T-helper 2 cell treated with Interferon-gamma antibody and Interleukin-4, amounts not matched to agents 100 ng/mL and 5 ng/mL, for 36 hours (primary cell): ENCODE measurements around the gene TEX55. TPM values are rescaled to one million over a fixed set of nuclear protein-coding genes. Genes with fewer than 3 reads are reported as not detected.
"Not testable (repeated sequence)": the region's sequence is repeated elsewhere in the genome, so short reads cannot be mapped to it uniquely, and the experiment has no call there.

Source experiments
- intact Hi-C: fragments of 100-400 bp; cut with micrococcal nuclease; formaldehyde crosslinking; loops from one replicate; pipeline ENCODE4 v1.15.1; 2023
- total RNA-seq: library from RNA; stranded (reverse); gene quantifications from 2 replicates; pipeline ENCODE4 v1.2.3, GENCODE V29; 2022

The TEX55 gene
- total RNA-seq, result not detected in 2 replicates

DNA sequence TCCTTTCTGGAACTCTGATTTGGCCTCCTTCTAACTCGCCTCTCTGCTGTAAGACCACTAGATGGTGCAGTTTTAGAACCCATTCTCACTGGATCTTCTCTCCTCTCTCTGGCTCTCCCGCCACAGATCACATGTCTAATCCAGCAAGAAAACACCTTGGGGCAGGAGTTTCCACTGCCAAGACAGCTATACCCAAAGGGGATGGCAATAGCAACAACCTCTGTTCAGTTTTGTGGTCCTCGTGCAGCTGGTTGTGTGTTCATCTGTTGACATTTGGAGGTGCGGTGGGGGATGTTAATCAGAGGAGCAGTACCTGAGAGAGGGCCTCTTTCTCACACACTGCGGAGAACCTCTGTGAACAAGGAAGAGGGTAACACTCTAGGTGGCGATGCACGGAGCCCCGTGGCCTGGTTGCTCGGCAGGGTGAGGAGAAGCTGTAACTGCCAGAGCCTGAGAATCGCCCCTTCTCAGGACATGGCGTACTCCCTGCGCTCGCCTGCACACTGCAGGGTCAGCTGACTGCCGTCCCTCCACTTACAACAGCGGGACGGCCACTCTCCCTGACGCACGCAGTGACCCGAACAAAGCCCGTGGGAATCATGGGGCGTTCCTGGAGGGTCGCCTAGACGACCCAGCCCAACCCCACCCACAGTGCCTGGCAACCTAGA, at the start of gene TEX55:
Gene TEX55, plus strand, starts transcription at position 666 of the 668 bp plus-strand sequence. CDS start 25 bp downstream, outside the sequence.
- intact Hi-C loops, result loop anchor here (1.0 to 2.0 kb wide), 2 partner anchors 96 to 207 kb away; no protein-coding TSS in a partner anchor

DNA sequence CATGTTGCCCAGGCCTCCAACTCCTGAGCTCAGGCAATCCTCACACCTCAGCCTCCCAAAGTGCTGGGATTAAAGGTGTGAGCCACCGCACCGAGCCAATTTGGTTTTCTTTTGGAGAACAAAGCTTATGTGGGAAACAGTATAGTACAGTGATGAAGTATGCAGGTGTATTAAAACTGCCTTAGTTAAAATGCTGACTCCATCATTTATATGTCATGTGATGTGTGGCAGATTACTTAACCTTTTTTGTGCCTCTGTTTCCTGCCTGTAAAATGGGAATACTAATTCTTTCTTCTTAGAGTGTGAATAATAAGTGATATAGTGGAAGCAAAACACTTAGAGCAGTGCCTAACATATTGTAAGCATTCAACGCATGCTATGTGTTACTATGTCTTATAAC, 48.0 kb upstream of the TEX55 start:
- intact Hi-C loops, result loop anchor here (1.0 to 2.0 kb wide), 3 partner anchors 63 to 216 kb away; partner anchors contain the start of genes B4GALT4 and IGSF11

DNA sequence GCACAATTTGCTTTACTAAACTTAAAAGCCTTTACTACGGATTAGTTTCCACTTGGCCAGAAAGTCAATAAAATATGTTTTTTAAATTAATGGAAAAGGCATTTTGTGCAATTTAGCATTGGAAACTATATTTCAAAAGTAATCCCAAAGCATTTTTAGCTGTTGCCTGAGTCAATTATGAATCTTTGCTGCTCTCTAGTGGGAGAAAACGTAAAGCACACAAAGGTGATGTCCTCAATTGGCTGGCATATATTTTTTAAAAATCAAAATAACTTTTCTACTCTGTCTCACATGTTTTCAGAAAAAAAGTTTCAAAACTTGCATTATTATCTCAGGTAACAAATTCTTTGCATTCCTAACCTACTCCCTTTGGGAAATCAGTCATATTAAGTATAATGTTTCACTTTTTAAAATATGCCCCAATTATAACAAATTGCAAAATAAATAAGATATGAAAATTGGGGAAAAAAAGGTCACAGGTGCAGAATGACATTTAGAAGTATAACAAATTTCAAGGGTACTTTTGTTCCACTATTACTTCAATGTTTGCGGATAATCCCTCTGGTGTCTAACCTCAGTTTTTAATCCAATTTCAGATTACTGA, 47.2 kb upstream of the TEX55 start:
- intact Hi-C loops, result loop anchor here (1.0 to 2.0 kb wide), 3 partner anchors 64 to 216 kb away; partner anchors contain the start of genes B4GALT4 and IGSF11

DNA sequence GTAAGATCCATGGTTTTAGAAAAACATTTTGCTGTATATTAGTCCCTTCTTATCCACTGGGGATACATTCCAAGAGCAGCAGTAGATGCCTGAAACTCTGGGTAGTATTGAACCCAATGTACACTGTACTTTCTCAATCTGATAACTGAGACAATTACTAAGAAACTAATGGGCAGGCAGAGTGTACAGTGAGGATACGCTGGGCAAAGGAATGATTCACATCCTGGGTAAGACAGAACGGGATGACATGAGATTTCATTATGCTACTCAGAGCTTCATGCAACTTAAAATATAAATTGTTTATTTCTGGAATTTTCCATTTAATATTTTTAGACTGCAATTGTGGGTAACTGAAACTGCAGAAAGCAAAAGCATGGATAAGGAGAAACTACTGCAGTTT, 46.2 kb upstream of the TEX55 start:
- intact Hi-C loops, result loop anchor here (2.0 kb wide), 2 partner anchors 65 to 141 kb away; partner anchors contain the start of genes B4GALT4 and IGSF11

DNA sequence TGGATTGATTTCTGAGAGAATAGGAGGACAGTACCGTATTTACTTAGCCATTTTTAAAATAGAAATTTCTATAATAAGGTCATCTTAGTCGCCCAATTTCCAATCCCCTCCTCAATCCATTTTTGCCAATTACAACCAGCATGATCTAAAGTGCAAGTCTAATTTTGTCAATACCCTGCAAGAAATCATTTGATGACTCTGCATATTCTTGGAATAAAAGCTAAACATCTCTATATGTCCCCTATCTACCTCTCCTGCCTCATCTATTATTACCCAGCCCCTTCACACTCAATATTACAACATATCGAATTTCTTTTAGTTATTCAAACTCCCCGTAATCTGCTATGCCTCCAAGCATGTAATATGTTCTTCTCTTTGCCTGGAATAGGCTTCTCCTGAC, 41.9 kb upstream of the TEX55 start:
- intact Hi-C loops, result no loop called here

DNA sequence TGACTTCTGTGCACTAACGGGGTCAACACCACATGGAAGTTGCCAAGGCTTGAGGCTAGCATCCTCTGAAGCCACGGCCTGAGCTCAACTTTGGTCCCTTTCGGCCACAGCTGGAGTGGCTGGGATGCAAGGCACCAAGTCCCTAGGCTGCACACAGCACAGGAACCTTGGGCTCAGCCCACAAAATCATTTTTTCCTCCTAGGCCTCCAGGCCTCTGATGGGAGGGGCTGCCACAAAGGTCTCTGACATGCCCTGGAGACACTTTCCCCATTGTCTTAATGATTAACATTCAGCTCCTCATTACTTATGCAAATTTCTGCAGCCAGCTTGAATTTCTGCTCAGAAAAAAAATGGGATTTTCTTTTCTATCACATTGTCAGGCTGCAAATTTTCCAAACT, 27.6 kb upstream of the TEX55 start:
- intact Hi-C loops, result not testable (repeated sequence)

DNA sequence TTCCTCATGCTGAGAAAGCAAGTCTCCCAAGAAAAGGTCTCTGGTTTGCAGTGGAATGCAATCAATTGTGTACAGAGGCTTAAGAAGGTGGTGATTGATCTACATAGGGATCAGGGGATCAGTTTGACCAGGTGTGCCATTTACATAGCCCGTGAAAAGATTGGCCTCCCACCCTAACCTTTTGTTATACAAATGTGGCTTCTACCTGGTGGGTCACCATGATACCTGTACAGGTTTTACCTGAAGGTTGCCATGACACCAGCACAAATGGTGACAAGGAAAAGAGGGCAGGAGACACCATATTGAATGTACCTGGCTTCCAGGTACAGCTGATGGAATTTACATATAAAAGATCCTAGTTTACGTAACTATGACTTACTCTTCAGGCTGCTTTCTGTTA, 25.5 kb upstream of the TEX55 start:
- intact Hi-C loops, result no loop called here

DNA sequence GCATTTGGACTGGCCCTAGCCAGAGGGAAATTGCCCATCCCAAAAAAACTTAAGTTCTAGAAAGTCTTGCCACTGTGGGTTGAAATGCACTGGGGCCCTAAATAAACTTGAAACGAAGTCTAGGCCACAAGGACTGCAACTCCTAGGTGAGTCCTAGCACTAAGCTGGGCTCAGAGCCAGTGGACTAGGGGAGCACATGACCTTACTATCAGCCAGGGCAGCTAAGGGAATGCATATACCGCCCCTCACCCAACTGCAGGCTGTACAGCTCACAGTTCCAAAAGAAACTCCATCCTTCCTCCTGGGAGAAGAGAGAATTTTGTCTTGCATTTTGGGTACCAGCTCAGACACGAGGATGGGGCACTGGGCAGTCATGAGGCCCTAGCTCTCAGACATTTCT, 23.6 kb upstream of the TEX55 start:
- intact Hi-C loops, result no loop called here

DNA sequence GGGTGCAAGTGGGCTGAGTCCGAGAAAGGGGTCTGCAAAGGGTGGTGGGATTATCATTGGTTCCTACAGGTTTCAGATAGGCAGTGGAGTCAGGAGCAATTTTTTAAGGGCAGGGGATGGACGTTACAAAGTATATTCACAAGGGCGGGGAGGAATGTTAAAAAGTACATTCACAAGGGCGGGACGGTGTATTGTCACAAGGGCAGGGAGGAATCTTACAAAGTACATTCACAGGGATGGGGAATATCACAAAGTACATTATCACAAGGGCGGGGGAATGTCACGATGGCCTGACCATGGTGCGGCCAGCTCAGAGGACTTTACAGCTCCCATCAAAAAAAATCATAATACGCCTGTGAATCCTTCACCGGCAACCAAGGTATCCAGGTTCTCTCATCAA, 20.6 kb upstream of the TEX55 start:
- intact Hi-C loops, result no loop called here

DNA sequence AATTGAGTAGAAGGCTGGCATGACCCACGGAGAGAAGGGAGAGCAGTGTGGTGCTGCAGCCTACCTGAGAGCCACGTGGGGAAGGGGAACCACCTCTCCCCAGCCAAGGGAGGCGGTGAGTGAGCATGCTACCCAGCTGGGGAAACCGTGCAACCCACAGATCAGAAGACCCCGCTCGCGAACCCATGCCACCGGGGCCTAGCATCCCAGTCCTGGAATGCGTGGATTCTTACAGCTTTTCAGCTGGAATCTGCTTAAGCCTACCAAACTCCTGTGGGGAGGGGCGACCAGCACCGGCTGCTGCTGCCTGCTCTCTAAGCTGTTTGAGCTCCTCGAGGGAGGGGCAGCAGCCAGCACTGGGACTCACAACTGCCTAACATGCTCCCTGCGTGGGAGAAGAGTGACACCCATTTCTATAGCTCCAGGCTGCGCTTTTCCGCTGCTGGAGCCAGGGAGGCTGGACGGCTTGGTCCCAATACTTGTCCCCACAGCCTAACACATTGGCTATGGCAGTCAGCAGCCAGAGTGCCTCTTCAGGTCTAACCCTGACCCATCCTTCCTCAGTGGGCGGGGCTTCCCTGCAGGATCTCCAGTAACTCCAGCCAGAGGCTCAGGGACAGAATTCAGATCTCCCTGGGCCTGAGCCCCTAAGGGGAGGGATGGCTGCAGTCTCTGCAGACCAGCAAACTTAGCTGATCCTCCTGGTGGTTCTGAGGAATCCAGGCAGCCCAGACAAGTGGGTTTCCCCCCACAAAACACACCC, 20.0 kb upstream of the TEX55 start:
- intact Hi-C loops, result no loop called here

DNA sequence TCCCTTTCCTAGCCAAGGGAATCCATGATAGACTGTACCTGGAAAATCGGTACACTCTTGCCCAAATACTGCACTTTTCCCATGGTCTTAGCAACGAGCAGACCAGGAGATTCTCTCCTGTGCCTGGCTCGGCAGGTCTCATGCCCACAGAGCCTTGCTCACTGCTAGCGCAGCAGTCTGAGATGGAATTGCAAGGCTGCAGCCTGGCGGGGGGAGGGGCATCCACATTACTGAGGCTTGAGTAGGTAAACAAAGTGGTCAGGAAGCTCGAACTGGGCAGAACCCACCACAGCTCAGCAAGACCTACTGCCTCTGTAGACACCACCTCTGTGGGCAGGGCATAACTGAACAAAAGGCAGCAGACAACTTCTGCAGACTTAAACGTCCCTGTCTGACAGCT, 15.7 kb upstream of the TEX55 start:
- intact Hi-C loops, result not testable (repeated sequence)

DNA sequence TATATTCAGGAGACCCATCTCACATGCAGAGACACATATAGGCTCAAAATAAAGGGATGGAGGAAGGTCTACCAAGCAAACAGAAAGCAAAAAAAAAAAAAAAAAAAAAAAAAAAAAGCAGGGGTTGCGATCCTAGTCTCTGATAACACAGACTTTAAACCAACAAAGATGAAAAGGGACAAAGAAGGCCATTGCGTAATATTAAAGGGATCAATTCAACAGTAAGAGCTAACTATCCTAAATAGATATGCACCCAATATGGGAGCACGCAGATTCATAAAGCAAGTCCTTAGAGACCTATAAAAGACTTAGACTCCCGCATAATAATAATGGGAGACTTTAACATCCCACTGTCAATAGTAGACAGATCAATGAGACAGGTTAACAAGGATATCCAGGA, 13.7 kb upstream of the TEX55 start:
- intact Hi-C loops, result not testable (repeated sequence)

DNA sequence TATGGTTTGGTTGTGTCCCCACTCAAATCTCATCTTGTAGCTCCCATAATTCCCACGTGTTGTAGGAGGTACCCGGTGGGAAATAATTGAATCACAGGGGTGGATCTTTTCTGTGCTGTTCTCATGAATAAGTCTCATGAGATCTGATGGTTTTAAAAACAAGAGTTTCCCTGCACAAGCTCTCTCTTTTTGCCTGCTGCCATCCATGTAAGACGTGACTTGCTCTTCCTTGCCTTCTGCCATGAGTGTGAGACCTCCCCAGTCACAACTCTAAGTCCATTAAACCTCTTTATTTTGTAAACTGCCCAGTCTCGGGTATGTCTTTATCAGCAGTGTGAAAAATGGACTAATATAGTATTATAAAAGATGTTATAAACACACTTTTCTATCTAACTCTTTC, 6.6 kb upstream of the TEX55 start:
- intact Hi-C loops, result not testable (repeated sequence)

DNA sequence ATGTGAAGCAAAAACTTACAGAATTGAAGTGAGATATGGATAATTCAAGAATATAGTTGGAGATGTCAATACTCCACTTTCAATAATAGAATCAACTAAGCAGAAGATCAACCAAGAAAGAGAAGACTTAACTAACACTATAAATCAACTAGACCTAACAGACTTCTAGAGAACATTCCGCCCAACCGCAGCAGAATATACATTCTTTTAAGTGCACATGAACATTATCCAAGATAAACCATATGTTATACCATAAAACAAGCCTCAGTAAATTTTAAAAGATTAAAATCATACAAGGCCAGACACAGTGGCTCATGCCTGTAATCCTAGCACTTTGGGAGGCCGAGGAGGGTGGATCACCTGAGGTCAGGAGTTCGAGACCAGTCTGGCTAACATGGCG, 5.5 kb upstream of the TEX55 start:
- intact Hi-C loops, result no loop called here

DNA sequence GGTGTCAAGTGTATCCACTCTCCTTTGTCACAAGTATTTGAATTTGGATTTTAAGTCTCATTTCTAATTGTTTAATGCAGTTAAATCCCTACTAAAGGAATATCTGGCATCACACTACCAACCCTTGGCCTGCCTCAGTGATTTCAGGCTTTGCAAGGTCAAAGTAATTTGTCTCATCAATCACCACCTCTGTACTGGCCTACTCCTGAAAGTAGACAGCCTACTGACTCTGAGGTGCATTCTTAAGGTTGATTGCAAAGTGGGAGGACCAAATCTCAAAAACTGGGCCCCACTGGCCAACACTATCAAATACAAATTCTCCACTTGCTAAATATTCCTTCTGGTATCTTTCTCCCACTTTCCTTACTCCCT, 851 bp upstream of the TEX55 start:
- intact Hi-C loops, result loop anchor here (1.0 to 2.0 kb wide), 2 partner anchors 96 to 208 kb away; no protein-coding TSS in a partner anchor

DNA sequence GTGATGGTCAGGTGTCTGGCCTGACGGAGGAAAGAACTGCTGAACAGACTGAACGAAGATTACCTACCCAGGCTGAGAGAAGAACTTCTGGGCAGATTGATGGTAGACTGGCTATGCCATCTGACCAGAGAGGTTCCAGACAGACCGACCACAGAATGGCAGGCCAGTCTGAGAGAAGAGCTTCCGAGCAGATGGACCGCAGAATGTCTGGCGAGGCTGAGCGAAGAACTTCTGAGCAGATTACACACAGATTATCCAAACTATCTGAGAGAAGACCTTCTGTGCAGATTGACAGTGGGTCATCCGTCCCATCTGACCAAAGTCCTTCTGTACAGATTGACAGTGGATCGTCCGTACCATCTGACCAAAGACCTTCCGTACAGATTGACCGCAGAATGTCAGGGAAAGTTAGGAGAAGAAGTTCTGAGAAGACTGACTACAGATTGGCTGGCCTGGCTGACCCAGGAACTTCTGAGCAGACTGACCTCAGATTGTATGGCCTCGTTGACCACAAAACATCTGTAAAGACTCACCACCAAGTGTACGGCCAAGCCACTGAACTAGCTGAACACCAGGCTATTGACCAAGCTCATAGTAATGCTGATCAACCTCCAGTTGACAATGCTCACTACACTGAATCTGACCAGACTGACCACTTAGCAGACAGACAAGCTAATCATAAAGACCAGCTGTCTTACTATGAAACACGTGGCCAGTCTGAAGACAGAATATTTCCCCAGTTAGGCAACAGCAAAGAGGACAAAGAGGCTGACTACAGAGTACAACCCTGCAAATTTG, 812 bp downstream of the TEX55 start:
- intact Hi-C loops, result no loop called here

DNA sequence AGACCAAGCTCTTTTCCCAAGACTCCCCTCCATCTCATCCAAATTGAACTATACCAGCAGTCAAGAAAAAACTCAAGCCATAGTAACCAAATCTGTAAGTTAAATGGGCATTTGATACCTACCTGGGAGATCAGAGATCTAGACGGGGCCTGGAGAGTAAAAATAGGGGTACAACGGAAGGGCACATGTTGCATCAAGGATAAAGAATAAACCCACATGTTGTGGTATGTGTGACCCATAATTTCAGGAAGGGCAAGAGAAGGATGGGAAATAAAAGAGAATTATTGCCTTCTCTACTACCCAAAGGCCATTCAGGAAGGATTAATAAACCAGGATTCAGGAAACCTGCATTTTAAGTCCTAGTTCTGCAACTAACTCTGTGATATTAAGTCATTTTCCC, 1.5 kb downstream of the TEX55 start:
- intact Hi-C loops, result no loop called here

DNA sequence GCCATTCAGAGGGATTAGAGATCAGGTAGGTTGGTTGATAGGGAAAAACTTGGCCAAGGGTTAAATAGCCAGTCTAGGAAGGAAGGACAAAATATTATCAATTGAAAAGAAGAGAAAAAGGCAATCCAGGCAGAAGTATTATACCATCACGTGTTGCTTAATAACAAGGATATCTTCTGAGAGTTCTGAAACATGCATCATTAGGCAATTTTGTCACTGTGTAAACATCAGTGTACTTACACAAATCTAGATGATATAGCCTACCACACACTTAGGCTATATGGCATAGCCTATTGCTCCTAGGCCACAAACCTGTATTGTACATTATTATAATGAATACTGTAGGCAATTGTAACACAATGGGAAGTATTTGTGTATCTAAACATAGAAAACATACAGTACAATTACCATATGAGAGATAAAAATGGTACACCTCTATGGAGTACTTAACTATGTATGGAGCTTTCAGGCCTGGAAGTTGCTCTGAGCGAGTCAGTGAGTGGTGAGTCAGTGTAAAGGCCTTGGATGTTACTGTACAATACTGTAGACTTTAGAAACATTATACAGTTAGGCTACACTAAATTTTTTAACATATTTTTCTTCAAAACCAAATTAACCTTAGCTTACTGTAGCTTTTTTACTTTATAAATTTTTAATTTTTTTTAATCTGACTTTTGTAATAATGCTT, 2.7 kb downstream of the TEX55 start:
- intact Hi-C loops, result no loop called here

DNA sequence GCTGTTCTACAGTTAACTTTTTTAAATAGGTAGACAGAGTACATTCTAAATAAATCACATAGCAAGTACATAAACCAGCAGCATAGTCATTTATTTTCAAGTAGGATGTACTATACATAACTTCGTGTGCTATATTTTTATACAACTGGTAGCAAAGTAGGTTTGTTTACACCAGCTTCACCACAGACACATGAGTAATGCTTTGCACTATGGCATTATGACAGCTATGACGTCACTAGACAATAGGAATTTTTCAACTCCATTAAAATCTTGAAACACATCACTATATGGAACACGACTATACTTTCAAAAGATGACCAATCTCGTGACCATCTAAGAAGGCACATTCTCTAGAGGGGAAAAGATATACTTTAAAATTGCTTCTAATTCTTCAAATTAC, 3.5 kb downstream of the TEX55 start:
- intact Hi-C loops, result no loop called here

DNA sequence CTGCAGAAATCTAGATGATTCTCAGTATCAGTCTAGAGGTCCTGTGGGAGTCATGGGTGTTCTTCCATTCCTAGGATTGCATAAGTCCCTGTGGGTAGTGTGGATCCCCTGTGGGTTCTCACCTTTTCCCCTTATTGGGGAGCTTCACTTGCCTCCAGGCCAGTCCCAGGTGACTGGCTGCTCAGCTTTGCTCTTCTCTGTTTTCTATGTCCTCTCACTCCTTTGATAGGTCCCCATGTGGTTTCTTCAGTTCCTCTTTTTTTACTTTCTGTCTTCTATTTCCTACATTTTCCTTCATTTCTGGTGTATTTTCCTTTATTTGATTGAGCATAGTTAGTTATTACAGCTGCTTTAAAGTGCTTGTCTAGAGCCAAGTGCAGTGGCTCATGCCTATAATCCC, 10.9 kb downstream of the TEX55 start:
- intact Hi-C loops, result no loop called here

DNA sequence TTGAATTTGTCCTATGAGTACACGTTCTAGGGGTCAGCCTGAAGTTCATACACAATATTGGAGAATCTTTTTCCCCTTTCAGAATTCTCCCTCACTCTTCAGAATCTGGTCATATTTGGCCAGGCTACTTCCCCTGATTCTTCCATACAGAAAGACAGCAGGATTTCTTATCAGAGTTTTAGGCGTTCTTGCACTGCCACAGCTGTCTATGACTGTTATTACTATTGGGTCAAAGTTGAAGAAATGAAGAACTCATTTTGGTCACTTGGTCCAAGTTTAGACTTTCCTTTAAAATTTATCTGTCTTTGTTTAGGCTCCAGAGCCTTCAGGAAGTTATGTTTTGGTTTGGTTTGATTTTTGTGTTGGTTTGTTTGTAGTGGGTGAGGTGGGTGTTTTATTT, 12.0 kb downstream of the TEX55 start:
- intact Hi-C loops, result no loop called here
